GM12864 (cell line): Measurements from ENCODE around the gene ABHD17A.

Experiments used
- DNase-seq: peaks from one replicate; pipeline ENCODE4 v3.0.0-alpha.2; 2011; ENCODE audit warnings: low read depth
- H3K4me3 ChIP-seq: 2 replicates; pipeline ENCODE4 v1.5.1; 2011; ENCODE audit warnings: mild to moderate bottlenecking, low read depth, low read length, control low read depth
- CTCF ChIP-seq: IDR thresholded peaks from 2 replicates; pipeline ENCODE4 v1.5.1; 2011; ENCODE audit warnings: low read depth, mild to moderate bottlenecking, moderate library complexity, low read length, control low read depth, inconsistent platforms; ENCODE audit errors: missing control alignments

ABHD17A gene

GRCh38 chr19:1858412-1859081, 26.7 kb downstream of the ABHD17A start:
- TF ChIP-seq CTCF, result no peak
- no peak overlapping the region for H3K4me3 ChIP-seq
- DNase-seq, result no peak

GRCh38 chr19:1857648-1858326, 27.5 kb downstream of the ABHD17A start:
- no peak overlapping the region; the same call in 1 of the 2 replicates for H3K4me3 ChIP-seq
- TF ChIP-seq CTCF, result no peak
- no peak for DNase-seq

- no peak for TF ChIP-seq CTCF
- H3K4me3 ChIP-seq, result peak overlapping the region; percentile 81
Observed at GRCh38 chr19:1856698-1857603, 28.3 kb downstream of the ABHD17A start.

GRCh38 chr19:1856345-1856697, 29.0 kb downstream of the ABHD17A start:
- H3K4me3 ChIP-seq, result peak overlapping the region; percentile 81
- no peak for TF ChIP-seq CTCF
- DNase-seq, result no peak

More at GRCh38 chr19:1856698-1857603, 28.3 kb downstream of the ABHD17A start:
- DNase-seq, result peak; percentile 60

- H3K4me3 ChIP-seq, result peak overlapping the region; percentile 81
- TF ChIP-seq CTCF, result no peak
- no peak for DNase-seq
Observed at GRCh38 chr19:1855828-1856255, 29.5 kb downstream of the ABHD17A start.

- H3K4me3 ChIP-seq, result peak overlapping the region; percentile 81
- peak; percentile 55 for DNase-seq
- TF ChIP-seq CTCF, result no peak
Observed at GRCh38 chr19:1855040-1855827, 30.1 kb downstream of the ABHD17A start.
